ENCODE results near the gene FAIM2. TPM values are rescaled to one million over a fixed set of nuclear protein-coding genes. Genes with fewer than 3 reads are reported as not detected.

Gene FAIM2
- total and polyA plus RNA-seq, 5 experiments from 2014 or later: 0.39 TPM; not detected in 4

DNA sequence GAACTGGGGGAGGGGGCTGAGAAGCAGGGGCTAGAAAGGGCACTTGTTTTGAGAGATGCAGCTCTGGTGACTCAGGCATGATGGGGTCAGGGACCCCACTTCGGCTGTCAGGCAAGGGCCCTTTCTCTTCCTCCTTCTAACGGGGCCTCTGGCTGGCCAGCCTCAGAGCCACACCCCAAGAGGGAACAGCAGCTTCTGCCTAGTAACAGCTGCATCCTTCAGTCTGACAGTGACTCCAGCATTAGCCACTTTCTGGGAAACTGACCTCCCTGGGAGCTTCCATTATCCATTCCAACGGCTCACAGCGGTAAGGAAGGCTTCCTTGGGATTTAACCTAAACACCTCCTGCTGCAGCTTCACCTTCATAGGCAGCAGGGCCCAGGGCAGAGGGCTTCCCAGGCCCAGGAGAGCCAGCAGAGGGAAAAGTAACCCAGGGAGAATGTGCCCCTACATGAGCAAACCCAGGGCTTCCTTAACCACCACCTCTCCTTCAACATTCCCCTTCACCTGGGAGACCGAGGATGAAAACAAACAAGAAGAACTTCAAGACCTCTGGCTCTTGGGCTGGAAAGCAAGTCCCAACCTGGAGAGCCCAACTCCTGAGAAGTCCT lies 78.2 kb downstream of the FAIM2 start:
- Mint-ChIP-seq H3K4me1 (peaks cover 33 to 71% (median 65%) of the 10 kb centered on the region in 4 donors), H3K36me3 (peaks cover 0 to 4% (median 0%) of the 10 kb centered on the region in 3 donors), H3K9me3 (no peaks in the 10 kb centered on the region), H3K4me3 (peak overlapping the region in 2 of 10 donors; percentile 24 to 63), H3K27me3 (no peaks in the 10 kb centered on the region), H3K27ac (peak overlapping the region in 6 of 10 donors; percentile 21 to 58 (median 40))
- no peak for ATAC-seq
- POLR2A ChIA-PET: interaction anchor here (0.5 to 5.3 kb wide), 4 partner anchors 15 to 1146 kb away, joined by 3 to 77 read pairs (median 20); partner anchors contain the start of genes BCDIN3D and TMBIM6
- DNase-seq: no peak

DNA sequence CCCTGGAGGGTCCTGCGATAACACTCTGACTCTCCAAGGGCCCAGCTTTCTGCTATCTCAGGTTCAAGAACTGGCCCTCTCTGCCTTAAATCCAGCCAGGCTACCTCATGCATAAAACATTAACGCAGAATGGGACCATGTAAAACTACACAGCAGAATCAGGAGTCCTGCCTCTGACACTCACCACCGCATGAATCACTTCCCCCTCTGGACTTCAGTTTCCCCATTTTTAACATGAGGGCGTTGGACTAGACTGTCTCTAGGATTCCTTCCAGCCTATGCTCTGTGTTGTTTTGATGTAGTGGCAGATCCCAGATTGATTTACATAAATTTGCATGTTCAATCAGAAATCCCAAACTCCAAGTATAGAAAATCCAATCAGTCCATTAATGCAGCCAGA lies 78.8 kb downstream of the FAIM2 start:
- no peaks in the 10 kb centered on the region for H3K9me3 Mint-ChIP-seq
- peaks cover 0 to 4% (median 0%) of the 10 kb centered on the region in 3 donors for H3K36me3 Mint-ChIP-seq
- peak overlapping the region in 7 of 10 donors; percentile 2 to 74 (median 31) for H3K27ac Mint-ChIP-seq
- H3K27me3 Mint-ChIP-seq: no peaks in the 10 kb centered on the region
- POLR2A ChIA-PET: interaction anchor here (0.7 kb wide), 1 partner anchor 17 kb away, joined by 3 read pairs; no protein-coding TSS in a partner anchor
- peaks cover 33 to 74% (median 65%) of the 10 kb centered on the region in 4 donors for H3K4me1 Mint-ChIP-seq
- DNase-seq (no peak), ATAC-seq (no peak)
- peak overlapping the region in 1 of 10 donors; percentile 63 for H3K4me3 Mint-ChIP-seq

DNA sequence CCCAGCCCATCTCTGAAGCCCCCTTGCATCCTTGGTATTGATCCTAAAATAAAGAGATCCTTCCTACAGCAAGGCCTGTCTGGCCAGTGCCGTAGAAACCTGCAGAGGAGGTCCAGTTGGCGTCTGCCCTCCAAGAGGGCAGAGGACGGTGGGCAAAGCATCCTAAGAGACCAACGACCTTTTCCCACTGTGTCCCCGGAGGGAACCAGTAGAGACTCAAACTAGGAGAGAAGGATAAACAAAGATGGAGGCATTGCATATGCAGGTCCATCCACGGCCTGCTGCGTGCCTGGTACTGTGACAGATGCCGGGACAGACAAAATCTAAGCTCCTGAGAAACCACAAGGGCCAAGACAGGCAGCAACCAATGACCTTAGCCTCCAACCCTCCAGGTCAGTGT lies 79.3 kb downstream of the FAIM2 start:
- Mint-ChIP-seq H3K36me3 (peaks cover 0 to 4% (median 0%) of the 10 kb centered on the region in 3 donors), H3K4me1 (peaks cover 36 to 78% (median 68%) of the 10 kb centered on the region in 4 donors), H3K27me3 (no peaks in the 10 kb centered on the region), H3K27ac (peak overlapping the region in 2 of 10 donors; percentile 31 to 74), H3K4me3 (no peak overlapping the region), H3K9me3 (no peaks in the 10 kb centered on the region)
- POLR2A ChIA-PET: interaction anchor here (0.7 kb wide), 1 partner anchor 18 kb away, joined by 3 read pairs; no protein-coding TSS in a partner anchor
- no peak for DNase-seq
- no peak for ATAC-seq

DNA sequence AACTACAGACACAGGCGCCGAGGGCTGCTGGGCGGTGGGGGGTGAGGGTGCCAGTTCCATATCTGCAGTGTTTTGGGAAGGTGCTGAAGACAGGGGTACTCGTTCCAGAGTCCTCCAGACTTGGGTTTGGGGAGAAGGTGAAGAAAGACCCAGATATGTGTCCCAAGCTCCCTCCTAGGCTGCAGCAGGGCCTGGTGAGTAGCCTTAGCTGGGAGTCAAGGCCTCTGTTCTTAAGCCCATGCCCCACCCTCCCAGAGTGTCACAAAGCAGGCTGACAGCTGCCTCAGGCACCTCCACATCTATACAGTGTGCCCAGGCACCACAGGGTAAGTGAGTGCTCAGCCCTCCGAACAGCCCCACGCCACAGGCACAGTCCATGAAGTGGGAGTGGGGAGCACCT lies 79.7 kb downstream of the FAIM2 start:
- H3K4me1 Mint-ChIP-seq: peaks cover 33 to 76% (median 66%) of the 10 kb centered on the region in 4 donors
- POLR2A ChIA-PET: interaction anchor here (0.7 kb wide), 1 partner anchor 15 kb away, joined by 3 read pairs; no protein-coding TSS in a partner anchor
- peak overlapping the region in 4 of 10 donors; percentile 1 to 68 (median 43) for H3K27ac Mint-ChIP-seq
- no peak overlapping the region for H3K4me3 Mint-ChIP-seq
- H3K9me3 Mint-ChIP-seq: no peaks in the 10 kb centered on the region
- peaks cover 0 to 4% (median 0%) of the 10 kb centered on the region in 3 donors for H3K36me3 Mint-ChIP-seq
- DNase-seq: no peak
- H3K27me3 Mint-ChIP-seq: no peaks in the 10 kb centered on the region
- no peak for ATAC-seq

DNA sequence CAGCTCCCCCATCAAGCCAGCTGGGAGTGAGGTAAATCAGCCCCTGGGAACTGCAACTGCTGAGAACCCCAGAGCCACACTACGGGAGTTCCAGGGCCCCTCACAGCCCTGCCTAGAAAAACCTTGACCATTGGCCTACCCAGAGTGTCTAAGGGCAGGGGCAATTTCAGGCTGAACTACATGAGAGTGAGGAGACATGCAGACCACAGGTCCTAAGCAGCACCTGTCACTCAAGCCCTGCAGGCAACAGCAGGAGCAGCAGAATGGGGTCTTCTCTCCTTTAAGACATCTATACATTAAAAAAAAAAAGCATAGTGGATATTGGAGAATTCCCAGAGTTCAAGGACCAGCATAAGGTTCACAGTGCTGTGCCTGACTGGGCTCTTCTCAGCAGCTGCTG lies 80.3 kb downstream of the FAIM2 start:
- H3K27me3 Mint-ChIP-seq: no peaks in the 10 kb centered on the region
- H3K36me3 Mint-ChIP-seq: peaks cover 0 to 4% (median 0%) of the 10 kb centered on the region in 3 donors
- no peak overlapping the region for H3K4me3 Mint-ChIP-seq
- POLR2A ChIA-PET: interaction anchor here (0.7 kb wide), 1 partner anchor 16 kb away, joined by 3 read pairs; no protein-coding TSS in a partner anchor
- H3K9me3 Mint-ChIP-seq: no peaks in the 10 kb centered on the region
- peak overlapping the region in 1 of 10 donors; percentile 43 for H3K27ac Mint-ChIP-seq
- no peak for ATAC-seq
- DNase-seq: no peak
- peaks cover 31 to 71% (median 60%) of the 10 kb centered on the region in 4 donors for H3K4me1 Mint-ChIP-seq

DNA sequence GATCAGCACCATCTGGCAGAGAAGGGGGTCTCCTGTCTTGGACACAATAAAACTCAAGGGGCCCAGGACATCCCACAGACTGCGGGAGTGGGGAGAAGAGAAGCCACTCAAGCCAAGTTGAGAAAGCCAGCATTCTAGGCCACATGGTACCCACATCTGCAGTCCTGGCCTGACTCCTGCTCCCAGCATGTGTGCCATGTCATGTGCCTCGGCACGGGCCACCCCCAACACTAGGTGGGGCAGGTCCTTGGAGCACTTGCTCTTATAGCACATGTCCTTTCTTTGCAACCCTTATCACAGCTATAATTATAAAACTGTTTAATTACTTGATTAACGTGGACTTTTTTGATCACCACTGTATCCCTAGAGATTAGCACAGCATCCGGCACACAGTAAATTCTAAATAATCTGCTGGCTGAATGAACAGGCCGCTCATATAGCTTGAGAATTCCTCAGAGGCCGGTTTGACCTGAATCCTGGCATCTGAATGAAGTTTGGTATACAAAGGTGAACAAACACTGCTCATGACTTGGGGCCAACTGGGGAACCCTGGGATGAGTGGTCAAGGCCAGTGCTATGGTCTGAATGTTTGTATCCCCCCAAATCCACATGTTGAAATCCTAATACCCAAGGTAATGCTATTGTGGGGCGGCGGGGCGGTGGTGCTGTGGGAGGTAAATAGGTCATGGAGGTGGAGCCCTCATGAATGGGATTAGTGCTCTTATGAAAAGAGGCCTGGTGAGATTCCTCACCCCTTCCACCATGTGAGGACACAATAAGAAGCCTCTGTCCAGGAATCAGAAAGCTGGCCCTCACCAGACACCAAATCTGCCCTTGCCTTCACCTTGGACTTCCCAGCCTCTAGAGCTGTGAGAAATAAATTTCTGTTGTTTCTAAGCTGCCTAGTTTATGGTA lies 82.1 kb downstream of the FAIM2 start:
- POLR2A ChIA-PET: interaction anchor here (0.5 kb wide), 1 partner anchor 350 kb away, joined by 4 read pairs; no protein-coding TSS in a partner anchor
- H3K4me3 Mint-ChIP-seq: peak overlapping the region in 7 of 10 donors; percentile 12 to 73 (median 62)
- H3K9me3 Mint-ChIP-seq: no peaks in the 10 kb centered on the region
- H3K36me3 Mint-ChIP-seq: peaks cover 0 to 10% (median 0%) of the 10 kb centered on the region in 3 donors
- no peaks in the 10 kb centered on the region for H3K27me3 Mint-ChIP-seq
- DNase-seq (no peak), ATAC-seq (peak; percentile 18 to 28)
- peaks cover 26 to 65% (median 52%) of the 10 kb centered on the region in 4 donors for H3K4me1 Mint-ChIP-seq
- H3K27ac Mint-ChIP-seq: peak overlapping the region; percentile 63 to 91 (median 82)

DNA sequence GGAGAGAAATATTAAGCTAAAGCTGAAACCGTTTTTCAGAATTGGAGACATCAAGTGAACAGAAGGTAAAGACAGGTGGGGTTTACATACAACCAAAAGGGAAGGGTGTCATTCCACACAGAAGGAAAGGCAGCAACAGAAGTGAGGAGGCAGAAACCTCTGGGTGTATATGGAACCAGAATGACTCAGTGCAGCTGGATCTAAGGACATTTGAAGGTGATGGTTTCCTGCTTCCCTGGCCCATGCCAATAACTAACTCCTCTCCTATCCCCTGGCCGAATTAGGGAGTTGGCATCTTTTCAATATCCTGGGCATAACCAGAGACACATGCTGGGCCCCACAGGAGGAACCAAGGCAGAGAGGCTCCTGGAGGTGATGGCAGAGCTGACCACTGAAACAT lies 83.9 kb downstream of the FAIM2 start:
- H3K36me3 Mint-ChIP-seq: peaks cover 0 to 22% (median 4%) of the 10 kb centered on the region in 3 donors
- ATAC-seq (no peak), DNase-seq (no peak)
- H3K4me1 Mint-ChIP-seq: peaks cover 20 to 50% (median 42%) of the 10 kb centered on the region in 4 donors
- POLR2A ChIA-PET: interaction anchor here (0.6 to 0.7 kb wide), 2 partner anchors 12 to 55 kb away, joined by 3 to 4 read pairs; no protein-coding TSS in a partner anchor
- H3K27me3 Mint-ChIP-seq: no peaks in the 10 kb centered on the region
- H3K27ac Mint-ChIP-seq: peak overlapping the region in 8 of 10 donors; percentile 3 to 65 (median 32)
- H3K9me3 Mint-ChIP-seq: no peaks in the 10 kb centered on the region
- H3K4me3 Mint-ChIP-seq: peak overlapping the region in 1 of 10 donors; percentile 2

DNA sequence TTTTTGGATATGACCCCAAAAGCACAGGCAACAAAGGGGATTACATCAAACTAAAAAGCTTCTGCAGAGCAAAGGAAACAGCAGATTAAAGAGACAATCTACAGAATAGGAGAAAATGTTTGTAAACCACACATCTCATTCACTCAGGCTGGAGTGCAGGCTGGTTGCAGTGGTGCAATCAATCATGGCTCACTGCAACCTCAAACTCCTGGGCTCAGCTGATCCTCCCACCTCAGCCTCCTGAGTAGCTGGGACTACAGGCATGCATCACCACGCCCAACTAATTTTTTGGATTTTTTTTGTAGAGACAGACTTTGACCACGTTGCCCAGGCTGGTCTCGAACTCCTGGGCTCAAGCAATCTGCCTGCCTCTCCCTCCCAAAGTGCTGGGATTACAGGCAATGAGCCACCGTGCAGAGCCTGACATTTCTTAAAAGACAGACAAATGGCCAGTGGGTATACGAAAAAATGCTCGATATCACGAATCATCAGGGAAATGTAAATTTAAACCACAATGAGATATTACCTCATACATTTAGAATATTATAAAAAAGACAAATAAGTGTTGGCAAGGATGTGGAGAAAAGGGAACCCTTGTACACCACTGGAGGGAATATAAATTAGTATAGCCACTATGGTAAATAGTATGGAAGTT lies 85.3 kb downstream of the FAIM2 start:
- Mint-ChIP-seq H3K4me3 (no peak overlapping the region), H3K36me3 (peaks cover 0 to 27% (median 4%) of the 10 kb centered on the region in 3 donors), H3K9me3 (no peaks in the 10 kb centered on the region), H3K27me3 (no peaks in the 10 kb centered on the region), H3K27ac (no peak overlapping the region), H3K4me1 (peaks cover 15 to 39% (median 35%) of the 10 kb centered on the region in 4 donors)
- POLR2A ChIA-PET: interaction anchor here (0.6 to 1.0 kb wide), 3 partner anchors 13 to 22 kb away, joined by 3 to 4 read pairs (median 3); no protein-coding TSS in a partner anchor
- ATAC-seq (no peak), DNase-seq (no peak)

Other genes starting within 250 kb of the FAIM2 start
- 10 to 100 TPM; 34.4 to 36.5 TPM for gene FMNL3, start 196.5 kb downstream of the FAIM2 start, total RNA-seq
- gene FMNL3, start 196.5 kb downstream of the FAIM2 start, polyA plus RNA-seq: 10 to 100 TPM in 1 of 3 donors, 1 to 10 TPM in 2; 7.6 to 12.1 (median 8.4) TPM
- gene TMBIM6, start 162.3 kb downstream of the FAIM2 start, total RNA-seq: 100 to 1,000 TPM; 380 to 412 TPM
- gene TMBIM6, start 162.3 kb downstream of the FAIM2 start, polyA plus RNA-seq: 1,000 to 10,000 TPM in 1 of 3 donors, 100 to 1,000 TPM in 2; 817 to 1,126 (median 845) TPM
- 10 to 100 TPM; 13.0 to 14.2 TPM for gene NCKAP5L, start 75.5 kb downstream of the FAIM2 start, total RNA-seq
- 1 to 10 TPM; 1.9 to 5.1 (median 2.4) TPM for gene NCKAP5L, start 75.5 kb downstream of the FAIM2 start, polyA plus RNA-seq
- gene BCDIN3D, start 60.8 kb downstream of the FAIM2 start, total RNA-seq: 10 to 100 TPM; 15.7 to 15.9 TPM
- gene BCDIN3D, start 60.8 kb downstream of the FAIM2 start, polyA plus RNA-seq: 1 to 10 TPM; 5.9 to 7.1 (median 6.8) TPM
- gene AQP2, start 46.8 kb upstream of the FAIM2 start, total RNA-seq: not detected
- gene AQP2, start 46.8 kb upstream of the FAIM2 start, polyA plus RNA-seq: not detected
- gene AQP5, start 58.0 kb upstream of the FAIM2 start, total RNA-seq: not detected
- not detected for gene AQP5, start 58.0 kb upstream of the FAIM2 start, polyA plus RNA-seq
- gene AQP6, start 69.0 kb upstream of the FAIM2 start, total RNA-seq: not detected
- gene AQP6, start 69.0 kb upstream of the FAIM2 start, polyA plus RNA-seq: not detected
- 10 to 100 TPM; 11.0 to 12.8 TPM for gene RACGAP1, start 121.6 kb upstream of the FAIM2 start, total RNA-seq
- gene RACGAP1, start 121.6 kb upstream of the FAIM2 start, polyA plus RNA-seq: 10 to 100 TPM in 1 of 3 donors, 1 to 10 TPM in 2; 8.4 to 11.5 (median 8.6) TPM
- 10 to 100 TPM; 11.7 to 12.2 TPM for gene ASIC1, start 153.7 kb upstream of the FAIM2 start, total RNA-seq
- gene ASIC1, start 153.7 kb upstream of the FAIM2 start, polyA plus RNA-seq: 1 to 10 TPM in 2 of 3 donors, under 1 TPM in 1; 0.97 to 1.3 (median 1.0) TPM
- 10 to 100 TPM; 63.1 to 71.8 TPM for gene SMARCD1, start 181.4 kb upstream of the FAIM2 start, total RNA-seq
- 10 to 100 TPM in 2 of 3 donors, 1 to 10 TPM in 1; 9.7 to 16.8 (median 16.0) TPM for gene SMARCD1, start 181.4 kb upstream of the FAIM2 start, polyA plus RNA-seq
- 1 to 10 TPM; 1.1 to 1.5 TPM for gene GPD1, start 200.1 kb upstream of the FAIM2 start, total RNA-seq
- gene GPD1, start 200.1 kb upstream of the FAIM2 start, polyA plus RNA-seq: not detected
- gene COX14, start 208.3 kb upstream of the FAIM2 start, total RNA-seq: 10 to 100 TPM; 43.4 to 47.1 TPM
- 100 to 1,000 TPM; 266 to 317 (median 298) TPM for gene COX14, start 208.3 kb upstream of the FAIM2 start, polyA plus RNA-seq